GM12872 (cell line): Measurements from ENCODE around the gene SERTAD2.

Source experiments
- CTCF ChIP-seq: IDR thresholded peaks from 3 replicates; pipeline ENCODE4 v1.5.1; 2011; ENCODE audit warnings: low read depth, mild to moderate bottlenecking, low read length, moderate library complexity; ENCODE audit not compliant: insufficient read depth

The SERTAD2 gene

GRCh38 chr2:64637931-64638330 is 15.8 kb downstream of the SERTAD2 start:
- TF ChIP-seq CTCF, result no peak

GRCh38 chr2:64637000-64637635 is 16.6 kb downstream of the SERTAD2 start:
- TF ChIP-seq CTCF, result no peak

- peak; percentile 39; the same call in 2 of the 3 replicates for TF ChIP-seq CTCF
Observed at GRCh38 chr2:64635976-64636911, 17.5 kb downstream of the SERTAD2 start.

GRCh38 chr2:64634345-64635267 is 19.1 kb downstream of the SERTAD2 start:
- no peak for TF ChIP-seq CTCF

- TF ChIP-seq CTCF, result no peak
Observed at GRCh38 chr2:64632835-64633819, 20.6 kb downstream of the SERTAD2 start.

GRCh38 chr2:64631771-64632170 is 21.9 kb downstream of the SERTAD2 start:
- TF ChIP-seq CTCF, result no peak
